ENCODE data around the gene ALS2.

- TF ChIP-seq EZH2 (IDR thresholded peaks at IDR 0.05; ENCODE audit: borderline replicate concordance, low read depth, low read length, poor library complexity, severe bottlenecking), result no peak
- TF ChIP-seq, protein P1, sequence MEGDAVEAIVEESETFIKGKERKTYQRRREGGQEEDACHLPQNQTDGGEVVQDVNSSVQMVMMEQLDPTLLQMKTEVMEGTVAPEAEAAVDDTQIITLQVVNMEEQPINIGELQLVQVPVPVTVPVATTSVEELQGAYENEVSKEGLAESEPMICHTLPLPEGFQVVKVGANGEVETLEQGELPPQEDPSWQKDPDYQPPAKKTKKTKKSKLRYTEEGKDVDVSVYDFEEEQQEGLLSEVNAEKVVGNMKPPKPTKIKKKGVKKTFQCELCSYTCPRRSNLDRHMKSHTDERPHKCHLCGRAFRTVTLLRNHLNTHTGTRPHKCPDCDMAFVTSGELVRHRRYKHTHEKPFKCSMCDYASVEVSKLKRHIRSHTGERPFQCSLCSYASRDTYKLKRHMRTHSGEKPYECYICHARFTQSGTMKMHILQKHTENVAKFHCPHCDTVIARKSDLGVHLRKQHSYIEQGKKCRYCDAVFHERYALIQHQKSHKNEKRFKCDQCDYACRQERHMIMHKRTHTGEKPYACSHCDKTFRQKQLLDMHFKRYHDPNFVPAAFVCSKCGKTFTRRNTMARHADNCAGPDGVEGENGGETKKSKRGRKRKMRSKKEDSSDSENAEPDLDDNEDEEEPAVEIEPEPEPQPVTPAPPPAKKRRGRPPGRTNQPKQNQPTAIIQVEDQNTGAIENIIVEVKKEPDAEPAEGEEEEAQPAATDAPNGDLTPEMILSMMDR (conservative IDR thresholded peaks at IDR 0.05; ENCODE audit: low read depth, low read length), result no peak
Measured at GRCh38 chr2:201701646-201702045, 79.1 kb downstream of the ALS2 start.

Data from A673 (cell line).